ENCODE data around the gene RALGPS2.

The RALGPS2 gene

GRCh38 chr1:178869119-178869697 lies 144.2 kb downstream of the RALGPS2 start:
- DNase-seq: no peak

DNA sequence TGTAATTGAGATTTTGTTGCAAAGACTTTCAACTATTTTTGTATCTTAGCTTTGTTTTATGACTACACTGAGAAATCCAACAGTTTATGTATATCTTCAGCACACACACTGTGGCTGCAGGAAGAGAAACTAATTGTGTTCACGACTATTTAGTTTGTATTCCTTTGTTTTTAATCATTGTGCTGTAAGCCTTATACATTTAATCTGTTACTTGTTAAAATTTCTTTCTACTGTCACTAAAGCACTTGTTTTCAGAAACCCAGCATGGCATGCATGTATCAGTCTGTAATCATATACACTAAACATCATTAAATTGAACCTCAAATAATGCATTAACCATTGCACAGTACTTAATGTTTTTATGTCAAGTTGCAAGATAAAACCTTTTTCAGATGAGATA lies 145.2 kb downstream of the RALGPS2 start:
- no peak for DNase-seq

DNA sequence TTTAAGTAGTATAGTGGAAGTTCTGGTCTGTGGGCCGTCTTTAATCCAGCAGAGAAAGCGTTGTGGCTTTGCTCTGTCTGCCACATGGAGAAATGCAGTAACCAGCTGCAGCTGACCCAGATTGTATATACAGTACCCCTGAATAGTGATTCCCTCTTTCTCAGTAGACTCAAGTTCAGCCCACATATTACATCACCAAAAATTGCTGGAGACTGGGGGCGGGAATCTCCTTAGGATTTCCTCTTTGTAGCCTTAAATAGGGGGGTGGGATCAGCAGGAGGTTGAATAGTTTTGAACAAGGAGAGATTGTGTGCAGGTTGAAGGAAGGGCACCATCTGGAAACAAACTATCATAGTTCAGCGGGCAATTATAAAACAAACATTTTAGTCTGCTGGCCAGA lies 145.9 kb downstream of the RALGPS2 start, which contains the start of gene ANGPTL1:
Gene ANGPTL1, minus strand, starts transcription at position 134 of the 400 bp plus-strand sequence. CDS start 5,301 bp downstream, outside the sequence.
- no peak for DNase-seq

DNA sequence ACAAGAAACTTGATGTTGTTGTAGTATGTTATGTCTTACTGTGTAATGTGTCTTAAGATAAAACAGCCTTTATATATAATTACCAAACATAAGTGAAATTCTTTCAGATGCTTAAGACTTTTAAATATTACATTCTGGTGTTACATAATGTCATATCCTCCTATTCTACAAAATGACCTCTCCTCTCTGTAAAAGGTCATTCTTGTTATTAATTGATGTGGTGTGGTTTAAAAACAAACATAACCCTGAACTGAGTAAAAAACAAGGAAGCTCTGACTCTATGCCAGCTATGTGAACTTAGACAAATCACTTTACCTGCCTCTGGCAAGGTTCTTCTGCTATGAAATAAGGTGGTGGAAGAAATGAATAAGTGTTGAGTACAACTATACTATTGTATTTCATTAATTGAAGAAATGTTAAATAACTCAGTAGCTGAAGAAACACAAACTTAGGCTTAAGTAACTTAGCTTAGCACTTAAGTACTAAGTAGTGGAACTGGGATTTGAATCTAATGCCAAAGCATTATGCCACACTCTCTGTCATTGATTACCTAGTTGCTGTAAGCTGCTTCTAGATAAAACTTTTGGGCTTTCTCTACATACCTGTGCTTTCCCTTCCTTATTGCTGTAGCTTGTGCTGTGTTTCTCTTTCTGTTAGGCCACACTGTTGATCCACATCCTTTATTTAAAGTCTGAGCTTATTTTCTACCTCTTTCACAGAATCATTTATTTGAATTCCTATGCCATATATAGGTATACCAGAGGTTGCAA lies 146.7 kb downstream of the RALGPS2 start:
- DNase-seq: no peak

GRCh38 chr1:178874966-178875365 lies 149.9 kb downstream of the RALGPS2 start:
- no peak for DNase-seq

GRCh38 chr1:178875936-178876335 lies 150.9 kb downstream of the RALGPS2 start:
- DNase-seq: no peak

DNA sequence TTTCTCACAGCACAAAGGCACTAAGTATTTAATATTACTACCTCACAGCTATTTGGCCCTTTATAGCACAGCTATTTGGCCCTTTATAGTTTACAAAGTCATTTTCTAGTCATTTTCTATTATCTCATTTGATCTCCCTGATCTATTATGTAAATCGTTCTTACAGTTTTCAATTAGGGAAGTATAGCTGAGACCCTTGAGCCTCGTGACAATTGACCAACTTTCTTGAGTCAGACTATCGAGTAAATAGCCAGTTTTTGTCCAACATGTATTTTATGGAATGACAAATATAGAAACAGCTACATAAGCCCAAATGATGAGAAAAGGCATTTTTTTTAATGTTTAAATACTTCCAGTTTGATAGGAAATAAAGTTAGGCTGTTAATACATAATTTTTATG lies 152.9 kb downstream of the RALGPS2 start:
- DNase-seq: no peak

- DNase-seq: no peak
Measured at GRCh38 chr1:178881950-178882349, 156.9 kb downstream of the RALGPS2 start.

DNA sequence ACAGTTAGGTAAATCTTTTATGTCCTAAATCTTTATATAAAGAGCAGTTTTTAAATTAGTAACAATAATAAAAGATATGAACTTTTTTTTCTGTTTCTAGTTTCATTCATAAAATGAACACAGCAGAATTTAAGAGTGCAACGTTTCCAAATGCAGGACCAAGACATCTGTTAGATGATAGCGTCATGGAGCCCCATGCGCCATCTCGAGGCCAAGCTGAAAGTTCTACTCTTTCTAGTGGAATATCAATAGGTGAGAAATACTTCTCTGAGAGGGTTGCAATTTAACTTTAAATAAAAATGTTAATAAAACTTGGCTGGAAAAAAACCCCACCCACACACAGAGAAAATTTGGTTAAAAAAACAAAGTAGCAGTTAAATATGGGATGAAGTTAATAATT lies 160.8 kb downstream of the RALGPS2 start:
- DNase-seq: no peak

DNA sequence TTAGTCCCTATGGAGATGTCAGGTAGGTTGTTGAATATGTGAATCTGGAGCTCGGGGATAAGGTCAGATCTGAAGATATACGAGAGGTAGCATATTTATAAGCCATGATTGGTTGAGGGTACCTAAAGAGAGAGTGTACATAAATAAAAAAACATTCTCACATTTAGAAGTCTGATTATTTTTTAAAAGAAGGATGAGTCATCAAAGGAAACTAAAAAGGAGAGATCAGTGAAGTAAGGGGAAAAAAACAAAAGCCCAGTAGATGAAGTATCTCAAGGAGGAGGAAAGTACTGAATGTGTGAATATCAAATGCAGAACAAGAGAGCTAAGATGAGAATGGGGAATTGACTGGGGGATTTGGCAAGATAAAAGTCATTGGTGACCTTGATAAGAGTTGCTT lies 161.5 kb downstream of the RALGPS2 start:
- no peak for DNase-seq

DNA sequence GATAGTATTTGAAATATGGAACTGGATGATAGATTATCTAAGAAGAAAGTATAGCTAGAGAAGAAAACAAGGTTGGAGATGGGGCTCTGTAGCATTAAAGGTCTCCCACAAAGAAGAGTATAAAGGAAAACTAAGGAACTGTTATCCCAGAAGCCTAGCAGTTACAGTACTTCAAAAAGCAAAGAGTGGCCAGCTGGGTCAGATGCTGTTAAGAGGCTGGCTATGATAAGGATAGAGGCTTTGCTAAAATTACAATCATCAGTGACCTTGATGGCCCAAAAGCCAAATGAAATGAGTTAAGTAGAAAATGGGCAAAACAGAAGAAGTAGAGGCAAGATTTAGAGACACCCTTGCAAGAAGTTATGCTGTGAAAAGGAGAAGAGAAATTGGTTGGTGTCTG lies 170.9 kb downstream of the RALGPS2 start:
- DNase-seq: no peak

DNA sequence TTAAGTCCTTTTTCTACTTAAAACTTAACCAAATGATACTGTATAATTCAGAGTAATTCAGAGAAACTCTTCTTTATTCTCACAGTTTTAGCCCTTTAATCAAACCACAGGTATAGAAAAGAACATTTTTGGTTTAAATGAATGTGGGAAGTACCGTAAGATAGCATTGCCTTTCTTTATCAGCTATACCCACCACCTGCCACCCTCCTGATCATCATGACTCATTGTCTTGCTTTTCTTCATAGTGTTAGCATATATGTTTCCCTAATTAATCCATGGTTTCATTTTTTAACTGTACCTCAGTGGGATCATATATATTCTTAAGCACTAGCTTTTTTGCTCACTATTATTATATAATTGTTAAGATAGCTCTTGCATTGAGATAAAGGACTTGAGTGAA lies 173.4 kb downstream of the RALGPS2 start:
- no peak for DNase-seq

- DNase-seq: no peak
Measured at GRCh38 chr1:178899402-178899801, 174.4 kb downstream of the RALGPS2 start.

DNA sequence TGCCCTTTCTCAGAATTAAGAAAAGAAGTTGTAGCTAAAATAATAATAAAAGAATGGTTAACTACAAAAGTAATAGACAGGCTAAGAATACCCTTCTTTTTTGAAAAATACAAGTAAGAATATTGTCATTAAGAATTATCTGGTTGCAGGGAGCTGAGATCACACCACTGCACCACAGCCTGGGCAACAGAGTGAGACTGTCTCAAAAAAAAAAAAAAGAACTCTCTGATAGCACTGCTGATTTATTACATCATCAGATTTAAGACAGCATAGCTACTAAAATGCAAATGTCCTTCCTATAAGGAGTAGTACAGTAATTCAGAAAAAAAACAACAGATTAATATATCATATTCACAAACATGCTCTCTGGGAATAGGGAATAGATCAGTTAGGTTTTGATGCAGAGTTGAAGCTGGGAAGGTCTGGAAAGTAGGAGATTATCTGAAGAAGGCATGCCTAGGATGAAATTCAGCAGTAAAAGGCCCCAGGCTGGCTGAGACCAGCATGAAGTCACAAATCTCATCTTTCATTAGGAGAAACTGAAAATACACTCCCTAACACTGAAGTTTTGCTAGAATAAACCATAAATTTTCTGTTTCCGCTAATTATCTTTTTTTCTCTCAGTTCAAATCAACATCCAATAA lies 176.6 kb downstream of the RALGPS2 start:
- no peak for DNase-seq

- no peak for DNase-seq
Measured at GRCh38 chr1:178908358-178908757, 183.3 kb downstream of the RALGPS2 start.

GRCh38 chr1:178910023-178910422 lies 185.0 kb downstream of the RALGPS2 start:
- no peak for DNase-seq

GRCh38 chr1:178912597-178912996 lies 187.6 kb downstream of the RALGPS2 start:
- DNase-seq: no peak

DNA sequence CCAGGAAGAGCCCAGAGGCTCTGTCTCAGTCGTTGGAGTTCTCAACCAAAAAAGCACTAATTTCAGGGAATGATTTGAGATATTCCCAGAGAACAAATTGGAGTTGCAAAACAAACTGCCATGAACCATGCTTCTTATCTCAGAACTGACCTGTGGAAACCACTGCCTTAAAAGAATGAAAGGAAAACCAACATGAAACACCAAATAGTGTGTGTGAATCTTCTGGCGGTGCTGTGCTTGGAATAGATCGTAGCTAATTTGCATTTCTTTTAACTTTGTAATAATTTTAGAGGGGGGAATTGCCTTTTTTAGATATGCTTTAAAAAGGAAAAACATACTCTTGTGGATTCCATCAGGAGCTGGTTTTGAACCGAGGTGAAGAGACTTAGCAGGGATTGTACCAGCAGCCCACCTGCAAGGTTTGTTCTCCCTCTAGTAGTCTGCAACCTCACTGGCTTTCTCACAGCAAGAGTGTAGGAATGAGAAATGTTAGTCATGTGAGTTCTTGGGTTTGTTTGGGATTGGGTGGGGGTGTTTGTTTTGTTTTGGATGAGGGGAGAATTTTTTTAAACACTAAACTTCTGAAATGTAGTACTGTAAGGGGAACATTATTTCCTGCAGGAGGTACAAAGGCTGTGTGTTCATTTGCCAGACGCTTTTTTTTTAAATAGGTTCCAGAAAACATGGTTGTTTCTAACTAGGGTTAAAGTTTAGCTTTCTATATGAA lies 191.6 kb downstream of the RALGPS2 start:
- DNase-seq: no peak

DNA sequence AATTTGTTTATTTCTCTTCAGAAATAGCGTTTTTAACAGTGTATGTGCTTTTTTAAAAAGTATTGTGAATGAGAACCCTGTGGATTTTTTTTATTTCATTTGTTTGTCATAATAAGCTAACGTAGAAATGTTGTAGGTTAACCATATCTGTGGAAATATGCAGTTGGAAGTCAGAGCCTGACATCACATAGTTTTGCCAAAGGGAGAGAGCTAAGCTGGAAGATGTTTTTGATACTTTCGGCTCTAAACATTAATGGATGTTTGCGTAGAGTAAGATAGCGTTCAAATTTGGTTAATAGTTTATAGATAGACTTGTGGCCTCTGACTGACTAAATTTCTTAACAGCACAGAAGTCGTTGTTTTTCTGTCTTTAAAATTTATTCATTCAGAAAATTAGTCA lies 193.3 kb downstream of the RALGPS2 start:
- DNase-seq: no peak

- no peak for DNase-seq
Measured at GRCh38 chr1:178918955-178919354, 193.9 kb downstream of the RALGPS2 start.

DNA sequence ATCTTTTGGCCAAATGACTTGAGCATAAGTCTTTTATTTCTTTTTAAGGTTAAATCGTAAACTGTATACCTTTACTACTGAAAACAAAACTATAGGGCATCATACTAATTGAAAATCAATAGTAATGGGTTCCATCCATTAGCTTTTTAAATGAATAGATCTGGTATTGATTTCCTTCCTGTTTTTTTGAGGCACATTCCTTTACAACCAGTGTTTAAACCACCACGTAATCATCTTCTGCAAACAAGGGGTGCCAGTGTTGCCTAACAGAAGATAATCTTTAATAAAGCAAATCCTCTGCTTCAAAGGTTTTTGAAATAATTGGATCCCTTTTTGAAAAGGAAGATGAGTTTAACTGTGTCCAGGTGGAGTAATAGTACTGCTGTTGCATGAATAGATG lies 194.5 kb downstream of the RALGPS2 start:
- DNase-seq: no peak

DNA sequence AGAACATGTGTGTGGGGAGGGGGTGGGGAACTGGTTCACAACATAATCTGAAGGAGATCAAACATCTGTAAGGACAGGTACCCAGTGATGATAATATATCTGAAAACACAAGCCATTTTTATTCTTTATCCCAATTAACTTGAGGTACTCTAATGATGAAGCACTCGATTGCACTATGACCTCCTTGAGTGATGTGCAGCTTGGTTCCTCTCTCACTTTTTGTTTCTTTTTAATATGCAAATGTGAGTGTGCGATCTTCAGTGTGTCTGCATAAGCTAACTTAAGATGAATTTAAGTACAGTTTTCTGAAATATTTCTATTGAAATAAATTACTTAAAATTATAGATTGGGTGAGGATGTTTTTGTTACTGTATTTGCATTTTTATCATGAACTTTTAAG lies 196.5 kb downstream of the RALGPS2 start:
- DNase-seq: no peak

DNA sequence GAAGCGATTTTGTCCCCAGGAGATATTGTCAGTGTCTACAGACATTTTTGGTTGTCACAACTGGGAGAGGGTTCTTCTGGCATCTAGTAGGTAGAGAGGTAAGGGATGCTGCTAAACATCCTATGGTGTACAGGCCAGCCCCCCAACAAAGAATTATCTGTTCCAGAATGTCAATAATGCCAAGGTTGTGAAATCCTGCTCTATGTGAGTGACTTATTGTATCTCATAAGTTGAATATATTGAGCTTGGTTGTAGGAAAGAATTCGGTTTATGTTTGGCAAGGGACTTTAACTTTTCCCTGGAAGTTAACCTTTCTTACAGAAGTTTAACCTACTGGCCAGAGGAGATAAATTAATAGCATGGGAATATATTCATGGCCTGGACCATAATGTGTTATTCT lies 198.5 kb downstream of the RALGPS2 start:
- no peak for DNase-seq

DNA sequence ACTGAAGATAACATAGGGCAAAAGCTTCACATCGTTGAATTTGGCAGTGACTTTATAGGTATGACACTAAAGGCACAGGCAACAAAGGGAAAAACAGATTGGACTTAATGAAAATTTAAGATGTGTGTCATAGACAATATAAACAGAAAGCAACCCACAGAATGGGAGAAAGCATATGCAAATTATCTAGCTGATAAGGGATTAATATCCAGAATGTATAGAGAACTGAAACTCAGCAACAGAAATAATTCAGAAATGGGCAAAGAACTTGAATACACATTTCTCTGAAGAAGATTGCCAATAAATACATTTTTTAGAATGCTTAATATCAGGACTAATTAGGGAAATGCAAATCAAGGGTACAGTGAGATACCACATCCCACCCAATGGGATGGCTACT lies 201.0 kb downstream of the RALGPS2 start:
- no peak for DNase-seq

Measured in activated CD4-positive, alpha-beta T cell treated with anti-CD3 and anti-CD28 coated beads, Interleukin-2, amount 50 U/mL, for 16 hours (primary cell).